Dendritic cell treated with granulocyte-macrophage colony-stimulating factor and Interleukin-4, amounts not matched to agents 40 ng/mL and 50 ng/mL, for 4 days (primary cell): Measurements from ENCODE around the gene HNRNPC.
A peak's percentile ranks its signal among the peaks of the same experiment; 100 is the strongest.
"Not testable (repeated sequence)": the region's sequence is repeated elsewhere in the genome, so short reads cannot be mapped to it uniquely, and the experiment has no call there.

Source experiments
- H3K27ac Mint-ChIP-seq: one replicate; pipeline ENCODE4 v1.8.0; 2022; ENCODE audit warnings: mild to moderate bottlenecking, mixed read lengths
- H3K27me3 Mint-ChIP-seq: one replicate; pipeline ENCODE4 v1.8.0; 2022; ENCODE audit warnings: mild to moderate bottlenecking, mixed read lengths
- H3K36me3 Mint-ChIP-seq: one replicate; pipeline ENCODE4 v1.8.0; 2022; ENCODE audit warnings: low read depth, mixed read lengths
- H3K4me1 Mint-ChIP-seq: one replicate; pipeline ENCODE4 v1.8.0; 2022; ENCODE audit warnings: low read depth, mixed read lengths
- H3K4me3 Mint-ChIP-seq: one replicate; pipeline ENCODE4 v1.8.0; 2022; ENCODE audit warnings: mild to moderate bottlenecking, moderate library complexity, mixed read lengths
- H3K9me3 Mint-ChIP-seq: one replicate; pipeline ENCODE4 v1.8.0; 2022; ENCODE audit warnings: mixed read lengths
- intact Hi-C: fragments of 100-400 bp; cut with micrococcal nuclease; formaldehyde crosslinking; loops from one replicate; pipeline ENCODE4 v1.15.0; 2022

HNRNPC gene

DNA sequence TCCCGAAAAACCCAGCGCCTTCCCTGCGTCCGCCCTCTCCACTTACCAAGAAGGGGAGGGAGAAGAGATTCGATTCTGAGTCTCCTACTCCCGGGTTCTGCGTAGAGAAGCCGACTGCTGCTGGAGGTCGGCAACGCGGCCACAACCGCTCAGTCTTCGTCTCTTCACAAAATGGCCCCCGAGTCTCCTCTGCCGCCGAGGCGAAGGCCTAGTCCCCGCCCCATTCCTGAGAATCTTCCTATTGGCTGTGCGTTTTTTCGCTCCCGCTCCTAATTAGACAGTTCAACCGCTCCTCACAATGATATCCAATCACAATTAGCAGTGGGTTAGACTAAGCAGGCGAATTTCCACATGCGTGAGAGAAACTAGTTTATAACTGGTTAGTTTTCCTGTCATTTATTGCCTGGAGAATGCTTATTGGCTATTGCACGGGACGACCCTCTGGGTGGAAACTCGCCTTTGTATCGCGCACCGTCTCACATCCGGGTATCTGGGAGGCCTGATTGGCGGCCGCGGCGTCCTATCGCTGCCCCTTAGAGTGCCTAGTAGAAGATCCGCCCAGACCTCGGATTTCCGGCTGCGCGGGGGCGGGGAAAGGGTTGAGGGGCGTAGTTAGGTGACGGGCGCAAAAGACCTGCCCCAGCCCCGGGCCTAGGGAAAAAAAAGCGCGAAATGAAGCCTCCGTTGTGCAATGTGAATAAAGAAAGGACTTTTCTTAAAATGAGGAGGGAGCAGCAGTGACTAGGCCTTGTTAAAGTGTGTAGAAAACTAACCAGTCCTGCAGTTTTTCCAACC lies at the start of gene HNRNPC:
TSS of gene HNRNPC (minus strand) at position 191 of the 795 bp plus-strand sequence. CDS start 35,249 bp downstream, outside the sequence.
- H3K4me3 Mint-ChIP-seq: peak within 1 kb of the TSS; percentile 100
- peak within 1 kb of the TSS; percentile 98 for H3K27ac Mint-ChIP-seq
- peaks cover 44% of the 10 kb centered on the region for H3K36me3 Mint-ChIP-seq
- intact Hi-C loops: loop anchor here (1.0 kb wide), 1 partner anchor 115 kb away; the partner anchor contains the start of gene SUPT16H
- H3K9me3 Mint-ChIP-seq: no peaks in the 10 kb centered on the region
- H3K27me3 Mint-ChIP-seq: no peaks in the 10 kb centered on the region
- peaks cover 37% of the 10 kb centered on the region for H3K4me1 Mint-ChIP-seq

GRCh38 chr14:21317398-21317797 lies 48.2 kb upstream of the HNRNPC start:
- H3K9me3 Mint-ChIP-seq: no peaks in the 10 kb centered on the region
- peaks cover 60% of the 10 kb centered on the region for H3K4me1 Mint-ChIP-seq
- peak overlapping the region; percentile 65 for H3K27ac Mint-ChIP-seq
- intact Hi-C loops: loop anchor here (5.0 kb wide), 1 partner anchor 60 kb away; no protein-coding TSS in a partner anchor
- no peaks in the 10 kb centered on the region for H3K36me3 Mint-ChIP-seq
- no peak overlapping the region for H3K4me3 Mint-ChIP-seq
- peaks cover under 1% of the 10 kb centered on the region for H3K27me3 Mint-ChIP-seq

- Mint-ChIP-seq H3K9me3 (no peaks in the 10 kb centered on the region), H3K36me3 (no peaks in the 10 kb centered on the region), H3K4me1 (peaks cover 38% of the 10 kb centered on the region), H3K4me3 (no peak overlapping the region), H3K27me3 (no peaks in the 10 kb centered on the region), H3K27ac (no peak overlapping the region)
- intact Hi-C loops: no loop called here
Observed at GRCh38 chr14:21313512-21313911, 44.3 kb upstream of the HNRNPC start.

- Mint-ChIP-seq H3K9me3 (no peaks in the 10 kb centered on the region), H3K4me3 (no peak overlapping the region), H3K36me3 (no peaks in the 10 kb centered on the region), H3K27me3 (no peaks in the 10 kb centered on the region), H3K4me1 (peaks cover 29% of the 10 kb centered on the region), H3K27ac (no peak overlapping the region)
- intact Hi-C loops: no loop called here
Observed at GRCh38 chr14:21311614-21312013, 42.4 kb upstream of the HNRNPC start.

GRCh38 chr14:21309956-21310355 lies 40.7 kb upstream of the HNRNPC start:
- peaks cover 29% of the 10 kb centered on the region for H3K4me1 Mint-ChIP-seq
- H3K9me3 Mint-ChIP-seq: no peaks in the 10 kb centered on the region
- H3K36me3 Mint-ChIP-seq: no peaks in the 10 kb centered on the region
- no peak overlapping the region for H3K4me3 Mint-ChIP-seq
- intact Hi-C loops: loop anchor here (5.0 kb wide), 1 partner anchor 42 kb away; no protein-coding TSS in a partner anchor
- H3K27me3 Mint-ChIP-seq: no peaks in the 10 kb centered on the region
- no peak overlapping the region for H3K27ac Mint-ChIP-seq

DNA sequence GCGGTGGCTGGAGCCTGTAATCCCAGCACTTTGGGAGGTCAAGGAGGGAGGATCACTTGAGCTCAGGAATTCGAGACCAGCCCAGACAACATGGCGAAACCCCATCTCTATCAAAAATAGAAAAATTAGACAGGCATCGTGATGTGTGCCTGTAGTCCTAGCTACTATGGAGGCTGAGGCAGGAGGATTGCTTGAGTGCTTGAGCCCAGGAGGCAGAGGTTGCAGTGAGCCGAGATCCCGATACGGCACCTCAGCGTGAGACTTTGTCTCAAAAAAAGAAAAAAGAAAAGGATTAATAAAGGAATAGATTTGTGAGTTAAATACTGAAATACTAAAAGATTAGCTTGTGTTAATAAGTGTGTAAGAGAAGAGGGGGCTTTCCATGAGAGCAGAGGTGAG lies 40.0 kb upstream of the HNRNPC start:
- intact Hi-C loops: loop anchor here (5.0 kb wide), 1 partner anchor 43 kb away; no protein-coding TSS in a partner anchor
- Mint-ChIP-seq H3K4me1 (peaks cover 29% of the 10 kb centered on the region), H3K27ac (peak overlapping the region; percentile 77), H3K4me3 (peak overlapping the region; percentile 75), H3K36me3 (no peaks in the 10 kb centered on the region), H3K9me3 (no peaks in the 10 kb centered on the region), H3K27me3 (no peaks in the 10 kb centered on the region)

- intact Hi-C loops: loop anchor here (5.0 kb wide), 1 partner anchor 44 kb away; no protein-coding TSS in a partner anchor
- Mint-ChIP-seq H3K27ac (peak overlapping the region; percentile 77), H3K9me3 (no peaks in the 10 kb centered on the region), H3K27me3 (peaks cover 3% of the 10 kb centered on the region), H3K4me1 (peaks cover 28% of the 10 kb centered on the region), H3K4me3 (peak overlapping the region; percentile 75), H3K36me3 (no peaks in the 10 kb centered on the region)
Observed at GRCh38 chr14:21308479-21309237, 39.4 kb upstream of the HNRNPC start.

- peak overlapping the region; percentile 77 for H3K27ac Mint-ChIP-seq
Observed at GRCh38 chr14:21308132-21308478, 38.9 kb upstream of the HNRNPC start.

DNA sequence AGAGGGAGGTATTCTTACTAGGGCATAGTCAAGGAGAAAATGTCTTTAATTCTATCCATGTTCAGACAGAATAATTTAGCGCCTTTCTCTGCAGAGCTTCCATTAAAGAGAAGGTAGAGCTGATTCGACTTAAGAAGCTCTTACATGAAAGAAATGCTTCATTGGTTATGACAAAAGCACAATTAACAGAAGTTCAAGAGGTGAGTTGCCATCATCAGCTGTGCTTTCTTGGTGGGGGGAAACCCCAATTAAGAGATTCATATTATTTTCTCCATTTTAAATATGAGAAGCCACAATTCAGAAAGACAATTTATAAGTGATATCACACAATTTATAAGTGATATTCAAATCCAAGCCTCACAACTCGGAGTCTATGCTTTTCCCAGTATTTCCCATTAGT lies 38.4 kb upstream of the HNRNPC start:
- Mint-ChIP-seq H3K27me3 (peaks cover 3% of the 10 kb centered on the region), H3K4me1 (peaks cover 18% of the 10 kb centered on the region), H3K27ac (no peak overlapping the region), H3K36me3 (no peaks in the 10 kb centered on the region), H3K4me3 (no peak overlapping the region), H3K9me3 (no peaks in the 10 kb centered on the region)
- intact Hi-C loops: loop anchor here (5.0 kb wide), 1 partner anchor 45 kb away; no protein-coding TSS in a partner anchor

More at GRCh38 chr14:21308132-21308478, 38.9 kb upstream of the HNRNPC start:
- Mint-ChIP-seq H3K4me1 (peaks cover 23% of the 10 kb centered on the region), H3K9me3 (no peaks in the 10 kb centered on the region), H3K36me3 (no peaks in the 10 kb centered on the region), H3K4me3 (peak overlapping the region; percentile 75), H3K27me3 (peaks cover 3% of the 10 kb centered on the region)
- intact Hi-C loops: loop anchor here (5.0 kb wide), 1 partner anchor 44 kb away; no protein-coding TSS in a partner anchor

DNA sequence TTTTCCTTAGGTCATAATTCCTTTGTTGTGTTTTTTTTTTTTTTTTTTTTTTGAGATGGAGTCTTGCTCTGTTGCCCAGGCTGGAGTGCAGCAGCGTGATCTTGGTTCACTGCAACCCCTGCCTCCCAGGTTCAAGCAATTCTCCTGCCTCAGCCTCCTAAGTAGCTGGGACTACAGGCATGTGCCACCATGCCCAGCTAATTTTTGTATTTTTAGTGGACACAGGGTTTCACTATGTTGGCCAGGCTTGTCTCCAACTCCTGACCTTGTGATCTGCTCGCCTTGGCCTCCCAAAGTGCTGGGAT lies 33.5 kb upstream of the HNRNPC start:
- peaks cover 24% of the 10 kb centered on the region for H3K27me3 Mint-ChIP-seq
- H3K27ac Mint-ChIP-seq, H3K36me3 Mint-ChIP-seq, H3K4me1 Mint-ChIP-seq, intact Hi-C loops, H3K4me3 Mint-ChIP-seq, H3K9me3 Mint-ChIP-seq: not testable (repeated sequence)

GRCh38 chr14:21302013-21302835 lies 33.0 kb upstream of the HNRNPC start:
- Mint-ChIP-seq H3K36me3 (no peaks in the 10 kb centered on the region), H3K27me3 (peaks cover 24% of the 10 kb centered on the region), H3K4me1 (peaks cover 9% of the 10 kb centered on the region), H3K4me3 (no peak overlapping the region), H3K27ac (no peak overlapping the region), H3K9me3 (no peaks in the 10 kb centered on the region)
- intact Hi-C loops: no loop called here

DNA sequence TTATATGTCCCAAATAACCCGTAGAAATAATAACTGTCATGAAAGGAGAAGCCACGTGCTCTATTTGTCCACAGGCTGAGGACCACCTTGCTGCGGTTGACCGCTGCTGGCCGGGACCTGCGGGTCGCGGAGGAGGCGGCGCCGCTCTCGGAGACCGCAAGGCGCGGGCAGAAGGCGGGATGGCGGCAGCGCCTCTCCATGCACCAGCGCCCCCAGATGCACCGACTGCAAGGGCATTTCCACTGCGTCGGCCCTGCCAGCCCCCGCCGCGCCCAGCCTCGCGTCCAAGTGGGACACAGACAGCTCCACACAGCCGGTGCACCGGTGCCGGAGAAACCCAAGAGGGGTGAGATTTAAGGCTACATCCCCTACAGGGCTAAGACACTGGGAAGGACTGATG lies 31.6 kb upstream of the HNRNPC start:
- H3K27me3 Mint-ChIP-seq: peaks cover 24% of the 10 kb centered on the region
- no peaks in the 10 kb centered on the region for H3K36me3 Mint-ChIP-seq
- H3K27ac Mint-ChIP-seq: no peak overlapping the region
- H3K4me1 Mint-ChIP-seq: peaks cover 9% of the 10 kb centered on the region
- peak overlapping the region; percentile 71 for H3K4me3 Mint-ChIP-seq
- intact Hi-C loops: no loop called here
- no peaks in the 10 kb centered on the region for H3K9me3 Mint-ChIP-seq

DNA sequence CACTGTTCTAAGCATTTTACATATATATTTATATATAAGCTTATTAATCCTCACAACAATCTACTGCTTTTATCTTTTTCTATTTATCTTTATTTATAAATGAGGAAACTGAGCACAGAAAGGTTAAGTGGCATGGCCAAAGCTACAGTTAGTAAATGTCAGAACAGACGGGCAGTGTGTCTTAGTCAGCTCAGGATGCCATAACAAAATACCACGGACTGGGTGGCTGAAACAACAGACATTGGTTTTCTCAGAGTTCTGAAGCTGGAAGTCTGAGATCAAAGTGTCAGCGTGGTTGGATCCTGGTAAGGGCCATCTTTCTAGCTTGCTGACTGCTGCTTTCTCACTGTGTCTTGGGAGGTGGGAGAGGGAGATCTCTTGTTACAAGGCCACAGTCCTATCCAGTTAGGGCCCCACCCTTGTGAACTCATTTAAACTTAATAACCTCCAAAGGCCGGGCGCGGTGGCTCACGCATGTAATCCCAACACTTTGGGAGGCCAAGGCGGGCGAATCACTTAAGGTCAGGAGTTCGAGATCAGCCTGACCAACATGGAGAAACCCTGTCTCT lies 30.4 kb upstream of the HNRNPC start:
- H3K4me3 Mint-ChIP-seq: no peak overlapping the region
- no peak overlapping the region for H3K27ac Mint-ChIP-seq
- H3K9me3 Mint-ChIP-seq: no peaks in the 10 kb centered on the region
- intact Hi-C loops: no loop called here
- peaks cover 9% of the 10 kb centered on the region for H3K4me1 Mint-ChIP-seq
- no peaks in the 10 kb centered on the region for H3K36me3 Mint-ChIP-seq
- H3K27me3 Mint-ChIP-seq: peaks cover 24% of the 10 kb centered on the region
